Activated naive CD8-positive, alpha-beta T cell treated with anti-CD3 and anti-CD28 coated beads, Interleukin-2, amount 50 U/mL, for 16 hours (primary cell): Measurements from ENCODE around the gene OR10A4.
"Not testable (repeated sequence)": the region's sequence is repeated elsewhere in the genome, so short reads cannot be mapped to it uniquely, and the experiment has no call there.

Experiments
- DNase-seq: peaks from one replicate; pipeline ENCODE4 v3.0.0-alpha.2; 2020; ENCODE audit warnings: low read depth, low spot score

The OR10A4 gene

DNA sequence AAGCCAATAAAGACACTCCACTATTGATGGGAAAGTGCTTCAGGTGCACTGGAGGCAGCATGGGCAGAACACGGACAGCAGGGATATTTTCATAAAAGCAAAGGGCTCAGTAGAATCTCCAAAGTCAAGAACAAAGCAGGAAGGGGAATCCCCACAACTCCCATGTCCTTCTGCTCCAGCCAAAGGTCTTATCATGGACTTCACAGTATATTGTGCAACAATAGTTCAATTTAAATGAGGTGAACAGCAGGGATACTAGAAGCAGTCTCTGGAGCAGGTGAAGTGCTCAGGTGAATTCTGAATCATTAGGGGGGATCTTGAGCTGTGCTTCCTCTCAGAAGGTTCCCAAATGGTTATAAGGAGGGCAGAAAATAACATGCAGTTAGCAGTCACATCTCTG, 22.5 kb downstream of the OR10A4 start:
- DNase-seq = no peak

DNA sequence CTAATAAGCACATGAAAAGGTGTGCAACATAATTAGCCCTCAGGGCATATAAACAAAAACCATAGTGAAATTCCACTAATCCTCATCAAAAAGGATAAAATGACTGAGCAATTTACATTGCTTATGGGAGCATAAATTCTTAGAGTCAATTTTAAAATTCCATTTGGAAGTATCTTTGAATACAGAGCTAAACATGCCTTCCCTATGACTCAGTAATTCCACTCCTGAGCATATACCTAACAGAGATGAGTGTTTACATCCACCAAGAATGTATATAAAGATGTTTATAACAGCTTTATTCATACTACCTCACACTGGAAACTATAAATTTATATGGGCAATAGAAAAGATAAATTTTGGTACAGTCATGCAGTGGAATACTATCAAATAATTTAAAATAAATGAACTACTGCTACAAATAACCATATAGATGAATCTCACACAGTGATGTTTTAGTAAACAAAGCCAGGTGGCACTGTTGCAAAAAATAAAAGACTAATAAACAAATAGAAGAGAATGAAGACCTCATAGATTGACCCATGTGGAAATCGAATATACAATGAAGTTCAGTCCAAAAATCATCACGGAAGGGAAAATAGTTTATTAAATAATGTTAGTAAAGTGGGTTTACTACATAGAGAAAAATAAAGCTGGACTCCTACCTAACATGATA, 24.0 kb downstream of the OR10A4 start:
- no peak for DNase-seq

GRCh38 chr11:6904804-6905203, 28.4 kb downstream of the OR10A4 start:
- DNase-seq = not testable (repeated sequence)

GRCh38 chr11:6911378-6911777, 35.0 kb downstream of the OR10A4 start:
- DNase-seq = no peak

DNA sequence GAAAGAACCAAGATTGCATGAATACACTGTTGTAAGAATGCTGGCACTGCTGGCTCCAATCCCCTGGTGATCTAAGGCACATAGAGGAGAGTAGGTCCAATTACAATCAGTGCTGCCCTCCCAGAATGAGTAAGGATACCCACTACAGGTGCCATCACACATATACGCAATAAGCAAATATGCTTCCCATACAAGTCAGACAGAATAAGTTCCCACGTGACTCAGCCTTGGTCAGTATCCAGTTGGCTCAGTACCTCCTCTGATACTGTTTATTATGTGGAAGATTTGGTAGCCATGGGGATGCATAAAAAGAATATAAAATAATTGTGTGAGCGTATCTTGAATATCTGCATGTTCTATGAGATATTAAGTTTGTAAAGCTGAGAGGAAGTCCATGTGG, 35.5 kb downstream of the OR10A4 start:
- DNase-seq = no peak

- DNase-seq = no peak
Measured at GRCh38 chr11:6919698-6920097, 43.3 kb downstream of the OR10A4 start.

DNA sequence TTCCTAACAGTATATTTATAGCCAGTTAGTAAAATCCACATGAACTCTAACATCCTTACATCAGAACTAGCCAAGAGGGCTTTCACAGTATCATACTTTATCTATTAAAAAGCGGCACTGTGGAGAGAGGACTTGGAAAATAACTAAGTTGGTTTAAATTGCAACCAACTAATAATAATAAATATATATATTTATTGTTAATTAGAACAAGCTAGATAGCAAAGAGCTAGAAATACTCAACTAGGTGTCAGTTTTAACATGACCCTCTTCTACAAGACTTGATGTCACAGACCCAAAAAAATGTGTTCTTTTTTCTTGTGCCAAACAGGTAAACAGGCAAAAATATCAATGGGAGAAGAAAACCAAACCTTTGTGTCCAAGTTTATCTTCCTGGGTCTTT, 44.3 kb downstream of the OR10A4 start, which contains the start of gene OR2D3:
OR2D3 (plus strand) TSS at position 301 of the 400 bp plus-strand sequence; CDS start at position 301, 0 bp downstream.
- DNase-seq = no peak

- DNase-seq = no peak
Measured at GRCh38 chr11:6925007-6925577, 48.7 kb downstream of the OR10A4 start.

GRCh38 chr11:6925636-6926207, 49.3 kb downstream of the OR10A4 start:
- no peak for DNase-seq

GRCh38 chr11:6926208-6927029, 50.0 kb downstream of the OR10A4 start, which contains the start of gene ZNF215:
ZNF215 (plus strand) TSS chr11:6926426; CDS start chr11:6932273, 5,847 bp downstream.
- no peak for DNase-seq

GRCh38 chr11:6927030-6927617, 50.7 kb downstream of the OR10A4 start:
- no peak for DNase-seq
